Erythroblast (primary cell): ENCODE measurements around the gene ELAVL1.

Experiments used
- GATA1 ChIP-seq: IDR thresholded peaks from 2 replicates; pipeline ENCODE4 v1.6.1; 2011; ENCODE audit warnings: low read depth, mild to moderate bottlenecking, control low read depth, low read length, moderate library complexity
- POLR2A ChIP-seq: IDR thresholded peaks from 2 replicates; pipeline ENCODE4 v1.6.1; 2011; ENCODE audit warnings: mild to moderate bottlenecking, low read length

DNA sequence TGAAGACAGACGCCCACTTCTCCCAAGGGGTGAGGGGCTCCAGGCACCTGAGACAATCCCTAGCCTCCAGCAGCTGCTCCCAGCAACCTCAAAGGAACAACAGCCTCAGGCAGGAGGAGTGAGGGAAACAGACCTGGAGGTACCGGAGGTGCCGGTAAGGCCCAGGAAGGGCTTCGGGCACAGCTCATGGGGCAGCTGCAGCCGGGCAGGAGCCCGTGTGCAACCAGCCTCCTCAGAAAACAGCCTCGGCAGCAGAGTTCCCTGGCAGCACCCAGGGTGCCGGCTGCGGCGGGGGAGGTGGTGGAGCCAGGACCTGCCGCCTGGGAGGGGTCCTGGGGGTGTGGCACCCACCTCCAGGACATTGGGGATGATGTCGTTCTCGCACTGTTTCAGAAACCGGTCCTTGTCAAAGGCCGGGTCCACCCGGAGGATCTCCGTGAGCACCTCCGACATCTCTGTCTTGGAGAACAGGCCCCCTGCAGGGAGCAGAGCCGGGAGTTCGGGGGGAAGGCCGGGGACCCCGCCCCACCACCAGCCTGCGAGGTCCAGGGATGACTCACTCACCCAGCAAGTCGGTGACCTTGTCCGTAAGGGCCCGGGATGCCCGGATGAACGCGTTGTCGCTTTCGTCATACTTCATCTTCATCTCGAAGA lies 73.0 kb downstream of the ELAVL1 start:
- TF ChIP-seq POLR2A (no peak), GATA1 (no peak)
